Common myeloid progenitor, CD34-positive (primary cell): ENCODE measurements around the gene TBRG4.

Experiments used
- CTCF ChIA-PET: fragments of 350-600 bp; sonication (Branson Sonifier 250); formaldehyde crosslinking; loops from one replicate; lab custom pipeline; 2021; ENCODE audit warnings: antibody characterized with exemption; lab: Charles Lee
- POLR2A ChIA-PET: fragments of 350-600 bp; sonication (Branson Sonifier 250); formaldehyde crosslinking; loops from one replicate; lab custom pipeline; 2021; ENCODE audit warnings: antibody characterized with exemption; lab: Charles Lee
- DNase-seq, 3 donors: peaks; one replicate each; pipeline versions ENCODE4 v3.0.0 to v3.0.0-alpha.2; 2013
- H3K27ac ChIP-seq, 2 experiments: 1 replicate in 1 of 2; 2 replicates in 1 of 2; pipeline ENCODE4 v1.7.0; 2013; ENCODE audit warnings: inconsistent platforms in 2 of 2, low read length in 2 of 2, mild to moderate bottlenecking in 2 of 2, low read depth in 1 of 2, moderate library complexity in 1 of 2; ENCODE audit not compliant: severe bottlenecking in 2 of 2, insufficient read depth in 1 of 2, poor library complexity in 1 of 2
- H3K27me3 ChIP-seq, 5 experiments: replicated peaks in 2 of 5; 1 replicate in 3 of 5; 2 replicates in 2 of 5; pipeline versions ENCODE4 v1.6.1 to v1.7.0; 2013; ENCODE audit warnings: low read length in 4 of 5, mild to moderate bottlenecking in 2 of 5, moderate library complexity in 2 of 5, inconsistent platforms in 1 of 5; ENCODE audit not compliant: insufficient read depth in 5 of 5, control insufficient read depth in 4 of 5
- H3K36me3 ChIP-seq, 4 experiments: 1 replicate in 2 of 4; 2 replicates in 2 of 4; pipeline versions ENCODE4 v1.6.1 to v1.7.0; 2013; ENCODE audit warnings: low read length in 3 of 4, control low read depth in 1 of 4, mild to moderate bottlenecking in 1 of 4; ENCODE audit not compliant: control insufficient read depth in 4 of 4, insufficient read depth in 4 of 4
- H3K4me1 ChIP-seq, 4 experiments: 1 replicate in 3 of 4; 2 replicates in 1 of 4; pipeline versions ENCODE4 v1.6.1 to v1.7.1; 2013; ENCODE audit warnings: low read length in 3 of 4, mild to moderate bottlenecking in 3 of 4, control low read depth in 1 of 4, inconsistent platforms in 1 of 4, moderate library complexity in 1 of 4; ENCODE audit not compliant: control insufficient read depth in 4 of 4, insufficient read depth in 4 of 4; ENCODE audit errors: control extremely low read depth in 1 of 4
- H3K4me3 ChIP-seq, 7 experiments: 1 replicate in 4 of 7; 2 replicates in 3 of 7; pipeline versions ENCODE4 v1.5.1 to v1.7.0; 2013; ENCODE audit warnings: mild to moderate bottlenecking in 7 of 7, low read length in 6 of 7, moderate library complexity in 6 of 7, inconsistent platforms in 2 of 7, low read depth in 2 of 7, control low read depth in 1 of 7; ENCODE audit not compliant: insufficient read depth in 4 of 7, control insufficient read depth in 1 of 7; ENCODE audit errors: extremely low read depth in 1 of 7
- H3K9me3 ChIP-seq, 5 experiments: 1 replicate in 4 of 5; 2 replicates in 1 of 5; pipeline versions ENCODE4 v1.6.1 to v1.7.1; 2013; ENCODE audit warnings: low read length in 4 of 5, mild to moderate bottlenecking in 2 of 5, inconsistent platforms in 1 of 5, low read depth in 1 of 5, moderate library complexity in 1 of 5; ENCODE audit not compliant: control insufficient read depth in 4 of 5, insufficient read depth in 2 of 5; ENCODE audit errors: control extremely low read depth in 1 of 5
- WGBS: methylation state at CpG from one replicate; pipeline ENCODE4 v1.1.5; 2013; ENCODE audit not compliant: insufficient coverage; 5-methylcytosine and 5-hydroxymethylcytosine counted together

The TBRG4 gene

GRCh38 chr7:45151967-45152366 is 40.5 kb upstream of the TBRG4 start:
- peaks cover 0 to 16% (median 8%) of the 10 kb centered on the region in 5 experiments for H3K27me3 ChIP-seq
- ChIA-PET POLR2A (no interaction called here), CTCF (interaction anchor here (6.2 kb wide), 1 partner anchor 107 kb away, joined by 57 read pairs; no protein-coding TSS in a partner anchor)
- WGBS: 88% methylated on average over 3 of the region's 3 CpGs
- H3K9me3 ChIP-seq: no peaks in the 10 kb centered on the region
- no peak overlapping the region for H3K27ac ChIP-seq
- H3K4me1 ChIP-seq: peaks cover 2 to 24% (median 11%) of the 10 kb centered on the region in 4 experiments
- no peaks in the 10 kb centered on the region for H3K36me3 ChIP-seq
- no peak overlapping the region for H3K4me3 ChIP-seq
- no peak for DNase-seq

GRCh38 chr7:45151131-45151684 is 39.7 kb upstream of the TBRG4 start:
- CTCF ChIA-PET: interaction anchor here (1.3 kb wide), 1 partner anchor 109 kb away, joined by 4 read pairs; no protein-coding TSS in a partner anchor
- peaks cover 2 to 24% (median 9%) of the 10 kb centered on the region in 4 experiments for H3K4me1 ChIP-seq
- DNase-seq: no peak
- peaks cover 0 to 8% (median 2%) of the 10 kb centered on the region in 5 experiments for H3K27me3 ChIP-seq
- no peaks in the 10 kb centered on the region for H3K9me3 ChIP-seq
- POLR2A ChIA-PET: no interaction called here
- H3K36me3 ChIP-seq: no peaks in the 10 kb centered on the region
- H3K4me3 ChIP-seq: no peak overlapping the region
- 88% methylated on average over 7 of the region's 9 CpGs for WGBS
- H3K27ac ChIP-seq: no peak overlapping the region

DNA sequence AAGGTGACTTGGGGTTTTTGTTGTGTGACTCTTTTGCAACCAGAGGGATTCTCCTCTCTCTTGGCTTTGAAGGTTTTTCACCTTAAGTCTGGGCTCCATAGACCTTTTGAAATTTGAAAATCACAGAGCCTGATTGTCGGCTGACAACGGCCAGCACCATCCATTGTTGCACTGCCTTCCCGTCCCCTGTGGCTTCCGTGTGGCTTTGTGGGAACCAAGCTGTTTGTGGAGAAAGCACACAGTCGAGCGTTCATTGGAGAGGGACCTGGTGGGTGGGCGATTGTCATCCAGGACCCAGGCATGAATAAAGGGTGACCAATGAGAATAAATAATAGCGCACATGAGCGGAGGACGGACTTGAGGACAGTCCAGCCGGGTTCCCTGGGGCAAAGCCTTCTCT is 38.7 kb upstream of the TBRG4 start:
- Histone ChIP-seq H3K27ac (no peak overlapping the region), H3K27me3 (peaks cover 0 to 2% (median 0%) of the 10 kb centered on the region in 5 experiments), H3K36me3 (no peaks in the 10 kb centered on the region), H3K9me3 (no peaks in the 10 kb centered on the region), H3K4me3 (no peak overlapping the region), H3K4me1 (peaks cover 2 to 24% (median 9%) of the 10 kb centered on the region in 4 experiments)
- POLR2A ChIA-PET: no interaction called here
- CTCF ChIA-PET: interaction anchor here (1.3 to 1.7 kb wide), 3 partner anchors 12 to 110 kb away, joined by 3 to 7 read pairs (median 4); no protein-coding TSS in a partner anchor
- no peak for DNase-seq
- 96% methylated on average over 10 of the region's 11 CpGs for WGBS

GRCh38 chr7:45149606-45150005 is 38.1 kb upstream of the TBRG4 start:
- Histone ChIP-seq H3K27ac (no peak overlapping the region), H3K9me3 (no peaks in the 10 kb centered on the region), H3K27me3 (peaks cover 0 to 2% (median 0%) of the 10 kb centered on the region in 5 experiments), H3K4me3 (no peak overlapping the region), H3K4me1 (peaks cover 2 to 21% (median 9%) of the 10 kb centered on the region in 4 experiments), H3K36me3 (no peaks in the 10 kb centered on the region)
- ChIA-PET CTCF (interaction anchor here (0.7 to 1.7 kb wide), 3 partner anchors 8 to 13 kb away, joined by 3 to 7 read pairs (median 3); no protein-coding TSS in a partner anchor), POLR2A (interaction anchor here (0.9 kb wide), 1 partner anchor 13 kb away, joined by 8 read pairs; no protein-coding TSS in a partner anchor)
- WGBS: 88% methylated on average over 4 of the region's 5 CpGs
- no peak for DNase-seq

DNA sequence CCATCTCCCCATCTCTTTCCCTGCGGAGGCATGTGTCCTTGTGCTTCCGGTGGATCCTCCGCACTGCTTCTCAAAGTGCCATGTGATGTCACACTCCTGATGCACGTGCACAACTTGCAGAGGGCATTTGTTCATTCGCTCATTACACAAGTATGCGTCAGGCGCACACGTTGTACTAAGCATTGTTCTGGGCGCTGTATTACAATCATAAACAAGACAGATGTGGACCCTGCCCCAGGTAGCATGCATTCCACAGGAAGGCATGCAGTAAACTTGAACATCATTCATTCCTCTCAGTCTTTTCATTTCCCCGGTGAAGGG is 37.1 kb upstream of the TBRG4 start:
- no peak for DNase-seq
- H3K4me1 ChIP-seq: peaks cover 2 to 11% (median 7%) of the 10 kb centered on the region in 4 experiments
- ChIA-PET POLR2A (interaction anchor here (0.6 to 0.9 kb wide), 2 partner anchors 12 to 149 kb away, joined by 3 to 8 read pairs; no protein-coding TSS in a partner anchor), CTCF (interaction anchor here (1.7 kb wide), 1 partner anchor 12 kb away, joined by 7 read pairs; no protein-coding TSS in a partner anchor)
- 97% methylated on average over 10 of the region's 10 CpGs for WGBS
- H3K27me3 ChIP-seq: peaks cover 0 to 2% (median 0%) of the 10 kb centered on the region in 5 experiments
- no peaks in the 10 kb centered on the region for H3K9me3 ChIP-seq
- no peaks in the 10 kb centered on the region for H3K36me3 ChIP-seq
- no peak overlapping the region for H3K27ac ChIP-seq
- H3K4me3 ChIP-seq: no peak overlapping the region

GRCh38 chr7:45147858-45148652 is 36.6 kb upstream of the TBRG4 start:
- Histone ChIP-seq H3K27me3 (peaks cover 0 to 2% (median 0%) of the 10 kb centered on the region in 5 experiments), H3K9me3 (no peaks in the 10 kb centered on the region), H3K4me1 (peaks cover 0 to 6% (median 4%) of the 10 kb centered on the region in 4 experiments), H3K4me3 (no peak overlapping the region), H3K36me3 (no peaks in the 10 kb centered on the region), H3K27ac (no peak overlapping the region)
- 83% methylated on average over 32 of the region's 32 CpGs for whole genome bisulfite sequencing
- ChIA-PET POLR2A (interaction anchor here (0.6 kb wide), 1 partner anchor 149 kb away, joined by 3 read pairs; no protein-coding TSS in a partner anchor), CTCF (interaction anchor here (1.2 kb wide), 1 partner anchor 12 kb away, joined by 4 read pairs; no protein-coding TSS in a partner anchor)
- no peak for DNase-seq
